Nephron progenitor cell (in vitro differentiated cells): Measurements from ENCODE around the gene SPTBN4.
"Not testable (repeated sequence)": the region's sequence is repeated elsewhere in the genome, so short reads cannot be mapped to it uniquely, and the experiment has no call there.

Experiments used
- DNase-seq: peaks from one replicate; pipeline ENCODE4 v3.0.0; 2021
- H3K27ac Mint-ChIP-seq: 2 replicates; pipeline ENCODE4 v1.8.0; 2021; ENCODE audit warnings: mild to moderate bottlenecking, moderate library complexity, mixed read lengths
- H3K27me3 Mint-ChIP-seq: 2 replicates; pipeline ENCODE4 v1.8.0; 2021; ENCODE audit warnings: mild to moderate bottlenecking, low read depth, mixed read lengths; ENCODE audit not compliant: poor library complexity
- H3K36me3 Mint-ChIP-seq: 2 replicates; pipeline ENCODE4 v1.8.0; 2021; ENCODE audit warnings: low read depth, mixed read lengths
- H3K4me1 Mint-ChIP-seq: 2 replicates; pipeline ENCODE4 v1.8.0; 2021; ENCODE audit warnings: mixed read lengths
- H3K4me3 Mint-ChIP-seq: 2 replicates; pipeline ENCODE4 v1.8.0; 2021; ENCODE audit warnings: mild to moderate bottlenecking, moderate library complexity, mixed read lengths
- H3K9me3 Mint-ChIP-seq: 2 replicates; pipeline ENCODE4 v1.8.0; 2021; ENCODE audit warnings: mild to moderate bottlenecking, moderate library complexity, mixed read lengths
- CTCF ChIP-seq: fragments of 200-600 bp; sonication (generic); IDR thresholded peaks from 2 replicates; pipeline ENCODE4 v1.5.0; 2021; ENCODE audit warnings: antibody characterized with exemption

SPTBN4 gene

GRCh38 chr19:40471111-40471510 lies 4.3 kb downstream of the SPTBN4 start:
- H3K36me3 Mint-ChIP-seq: no peaks in the 10 kb centered on the region
- no peak overlapping the region for H3K4me3 Mint-ChIP-seq
- DNase-seq: no peak
- H3K9me3 Mint-ChIP-seq: no peaks in the 10 kb centered on the region
- no peak overlapping the region for H3K27ac Mint-ChIP-seq
- peaks cover 7% of the 10 kb centered on the region for H3K4me1 Mint-ChIP-seq
- no peak for TF ChIP-seq CTCF
- peaks cover 47% of the 10 kb centered on the region for H3K27me3 Mint-ChIP-seq

- DNase-seq: no peak
- Mint-ChIP-seq H3K27ac (no peak overlapping the region), H3K27me3 (peaks cover 44% of the 10 kb centered on the region), H3K4me3 (no peak overlapping the region), H3K4me1 (no peaks in the 10 kb centered on the region), H3K36me3 (no peaks in the 10 kb centered on the region), H3K9me3 (no peaks in the 10 kb centered on the region)
- no peak for TF ChIP-seq CTCF
Measured at GRCh38 chr19:40472516-40472915, 5.7 kb downstream of the SPTBN4 start.

- Mint-ChIP-seq H3K9me3 (no peaks in the 10 kb centered on the region), H3K27ac (no peak overlapping the region), H3K4me3 (no peak overlapping the region), H3K4me1 (no peaks in the 10 kb centered on the region), H3K27me3 (peaks cover 35% of the 10 kb centered on the region), H3K36me3 (no peaks in the 10 kb centered on the region)
- no peak for TF ChIP-seq CTCF
- DNase-seq: no peak
Measured at GRCh38 chr19:40474737-40475136, 7.9 kb downstream of the SPTBN4 start.

- not testable (repeated sequence) for DNase-seq, H3K9me3 Mint-ChIP-seq, H3K4me1 Mint-ChIP-seq, H3K36me3 Mint-ChIP-seq, H3K4me3 Mint-ChIP-seq, H3K27ac Mint-ChIP-seq
- H3K27me3 Mint-ChIP-seq: peaks cover 39% of the 10 kb centered on the region
Measured at GRCh38 chr19:40475878-40476644, 9.3 kb downstream of the SPTBN4 start.

- no peak for TF ChIP-seq CTCF
- Mint-ChIP-seq H3K36me3 (no peaks in the 10 kb centered on the region), H3K4me1 (peaks cover 7% of the 10 kb centered on the region), H3K4me3 (no peak overlapping the region), H3K27ac (no peak overlapping the region), H3K9me3 (peaks cover 3% of the 10 kb centered on the region), H3K27me3 (peaks cover 79% of the 10 kb centered on the region)
- no peak for DNase-seq
Measured at GRCh38 chr19:40486017-40486416, 19.2 kb downstream of the SPTBN4 start.

- H3K4me1 Mint-ChIP-seq: peaks cover 7% of the 10 kb centered on the region
- no peak overlapping the region for H3K27ac Mint-ChIP-seq
- peaks cover 77% of the 10 kb centered on the region for H3K27me3 Mint-ChIP-seq
- peaks cover 29% of the 10 kb centered on the region for H3K9me3 Mint-ChIP-seq
- DNase-seq: no peak
- H3K36me3 Mint-ChIP-seq: no peaks in the 10 kb centered on the region
- TF ChIP-seq CTCF: no peak
- H3K4me3 Mint-ChIP-seq: no peak overlapping the region
Measured at GRCh38 chr19:40489882-40490230, 23.1 kb downstream of the SPTBN4 start.
